ENCODE data around the gene MAPK14. TPM values are rescaled to one million over a fixed set of nuclear protein-coding genes. Genes with fewer than 3 reads are reported as not detected.

The MAPK14 gene
- total and polyA plus RNA-seq, 8 donors = 52.9 to 84.1 (median 68.3) TPM

- Histone ChIP-seq H3K4me1 (peaks cover 0 to 20% of the 10 kb centered on the region in 2 donors), H3K27ac (no peak overlapping the region), H3K27me3 (no peaks in the 10 kb centered on the region), H3K9me3 (no peaks in the 10 kb centered on the region), H3K4me3 (no peak overlapping the region), H3K36me3 (peaks cover 0 to 31% of the 10 kb centered on the region in 2 donors)
- intact Hi-C loops (cut with DNase I) = no loop called here
- no peak for ATAC-seq
- no peak for DNase-seq
- TF ChIP-seq CTCF (IDR thresholded peaks at IDR 0.05) = no peak
These were observed 33.6 kb downstream of the MAPK14 start for GRCh38 chr6:36061236-36061635.

GRCh38 chr6:36062247-36062646 lies 34.6 kb downstream of the MAPK14 start:
- H3K27me3 ChIP-seq = no peaks in the 10 kb centered on the region
- DNase-seq (no peak), ATAC-seq (no peak)
- no peak for TF ChIP-seq CTCF (IDR thresholded peaks at IDR 0.05)
- intact Hi-C loops (cut with DNase I) = no loop called here
- no peak overlapping the region for H3K4me3 ChIP-seq
- no peak overlapping the region for H3K27ac ChIP-seq
- peaks cover 6 to 30% of the 10 kb centered on the region in 2 donors for H3K4me1 ChIP-seq
- H3K36me3 ChIP-seq = peaks cover 0 to 31% of the 10 kb centered on the region in 2 donors
- H3K9me3 ChIP-seq = no peaks in the 10 kb centered on the region

GRCh38 chr6:36063318-36064060 lies 35.9 kb downstream of the MAPK14 start:
- no peak overlapping the region for H3K4me3 ChIP-seq
- peaks cover 6 to 43% of the 10 kb centered on the region in 2 donors for H3K4me1 ChIP-seq
- peaks cover 0 to 31% of the 10 kb centered on the region in 2 donors for H3K36me3 ChIP-seq
- no peak for TF ChIP-seq CTCF (IDR thresholded peaks at IDR 0.05)
- DNase-seq (no peak), ATAC-seq (no peak)
- no peak overlapping the region for H3K27ac ChIP-seq
- H3K27me3 ChIP-seq = no peaks in the 10 kb centered on the region
- intact Hi-C loops (cut with DNase I) = no loop called here
- H3K9me3 ChIP-seq = no peaks in the 10 kb centered on the region

- TF ChIP-seq CTCF (IDR thresholded peaks at IDR 0.05) = no peak
- Histone ChIP-seq H3K4me1 (peaks cover 9 to 54% of the 10 kb centered on the region in 2 donors), H3K27ac (no peak overlapping the region), H3K9me3 (no peaks in the 10 kb centered on the region), H3K27me3 (no peaks in the 10 kb centered on the region), H3K4me3 (no peak overlapping the region), H3K36me3 (peaks cover 0 to 18% of the 10 kb centered on the region in 2 donors)
- no peak for DNase-seq
- ATAC-seq = no peak
- intact Hi-C loops (cut with DNase I) = no loop called here
These were observed 37.3 kb downstream of the MAPK14 start for GRCh38 chr6:36064770-36065396.

GRCh38 chr6:36065916-36066315 lies 38.3 kb downstream of the MAPK14 start:
- H3K27ac ChIP-seq = no peak overlapping the region
- H3K9me3 ChIP-seq = no peaks in the 10 kb centered on the region
- H3K36me3 ChIP-seq = peaks cover 0 to 10% of the 10 kb centered on the region in 2 donors
- no peak for ATAC-seq
- DNase-seq = no peak
- H3K4me1 ChIP-seq = peaks cover 9 to 56% of the 10 kb centered on the region in 2 donors
- intact Hi-C loops (cut with DNase I) = no loop called here
- TF ChIP-seq CTCF (IDR thresholded peaks at IDR 0.05) = no peak
- H3K4me3 ChIP-seq = no peak overlapping the region
- no peaks in the 10 kb centered on the region for H3K27me3 ChIP-seq
